GM23338 (cell line): ENCODE data around the gene KIRREL3. TPM values are rescaled to one million over a fixed set of nuclear protein-coding genes. Genes with fewer than 3 reads are reported as not detected.

Source experiments
- ATAC-seq: fragments of 200-7000 bp; cut with Tn5 transposase; 3 replicates; pipeline ENCODE4 v1.9.1; 2020
- DNase-seq: peaks from one replicate; pipeline ENCODE4 v3.0.0-alpha.2; 2015; ENCODE audit warnings: low spot score
- H2AFZ ChIP-seq: fragments of 200-600 bp; sonication (generic); 2 replicates; pipeline ENCODE4 v1.8.0; 2016; ENCODE audit warnings: antibody characterized with exemption, mild to moderate bottlenecking, moderate library complexity
- H3F3A ChIP-seq: fragments of 200-600 bp; sonication (generic); replicated peaks from 2 replicates; pipeline ENCODE4 v1.8.0; 2017; ENCODE audit warnings: antibody characterized with exemption, mixed run types, low read depth
- H3K27ac ChIP-seq: fragments of 200-600 bp; sonication (generic); 2 replicates; pipeline ENCODE4 v1.6.1; 2016; ENCODE audit warnings: low read depth
- H3K27me3 ChIP-seq: fragments of 200-600 bp; sonication (generic); 2 replicates; pipeline ENCODE4 v1.8.0; 2016; ENCODE audit warnings: mild to moderate bottlenecking, mixed run types, moderate library complexity; ENCODE audit not compliant: insufficient read depth
- H3K36me3 ChIP-seq: fragments of 200-600 bp; sonication (generic); 2 replicates; pipeline ENCODE4 v1.8.0; 2016; ENCODE audit warnings: mild to moderate bottlenecking; ENCODE audit not compliant: insufficient read depth
- H3K4me1 ChIP-seq: fragments of 200-600 bp; sonication (generic); 2 replicates; pipeline ENCODE4 v1.8.0; 2016; ENCODE audit warnings: mild to moderate bottlenecking, moderate library complexity; ENCODE audit not compliant: insufficient read depth
- H3K4me2 ChIP-seq: fragments of 200-600 bp; sonication (generic); 2 replicates; pipeline ENCODE4 v1.7.1; 2017; ENCODE audit warnings: mixed run types
- H3K4me3 ChIP-seq: fragments of 200-600 bp; sonication (generic); 2 replicates; pipeline ENCODE4 v1.6.1; 2016; ENCODE audit warnings: mixed run types
- H3K79me2 ChIP-seq: fragments of 200-600 bp; sonication (generic); replicated peaks from 2 replicates; pipeline ENCODE4 v1.8.0; 2017; ENCODE audit warnings: mild to moderate bottlenecking; ENCODE audit not compliant: insufficient read depth
- H3K9me2 ChIP-seq: fragments of 200-600 bp; sonication (generic); 2 replicates; pipeline ENCODE4 v1.8.0; 2017; ENCODE audit not compliant: insufficient read depth
- H4K20me1 ChIP-seq: fragments of 200-600 bp; sonication (generic); replicated peaks from 2 replicates; pipeline ENCODE4 v1.8.0; 2017; ENCODE audit warnings: mild to moderate bottlenecking; ENCODE audit not compliant: insufficient read depth
- H3K27ac Mint-ChIP-seq: 2 replicates; pipeline ENCODE4 v1.8.0; 2020; ENCODE audit warnings: inconsistent platforms, mild to moderate bottlenecking, moderate library complexity, mixed read lengths
- H3K27me3 Mint-ChIP-seq: 3 replicates; pipeline ENCODE4 v1.8.0; 2022; ENCODE audit warnings: low read depth, mild to moderate bottlenecking, moderate library complexity, mixed read lengths, inconsistent platforms; ENCODE audit not compliant: insufficient read depth, poor library complexity
- H3K36me3 Mint-ChIP-seq: 3 replicates; pipeline ENCODE4 v1.8.0; 2021; ENCODE audit warnings: low read depth, mild to moderate bottlenecking, inconsistent platforms, moderate library complexity, mixed read lengths
- H3K4me1 Mint-ChIP-seq: 3 replicates; pipeline ENCODE4 v1.8.0; 2020; ENCODE audit warnings: mild to moderate bottlenecking, inconsistent platforms, mixed read lengths
- H3K4me3 Mint-ChIP-seq: 3 replicates; pipeline ENCODE4 v1.8.0; 2021; ENCODE audit warnings: moderate library complexity, mild to moderate bottlenecking, inconsistent platforms, mixed read lengths
- H3K9me3 Mint-ChIP-seq: 3 replicates; pipeline ENCODE4 v1.8.0; 2020; ENCODE audit warnings: moderate library complexity, mild to moderate bottlenecking, inconsistent platforms, mixed read lengths
- CREB1 ChIP-seq: fragments of 250-450 bp; sonication (Bioruptor Pico); IDR thresholded peaks from 2 replicates; pipeline ENCODE4 v1.5.0; 2020; ENCODE audit warnings: low read depth, mild to moderate bottlenecking, moderate library complexity
- EZH2 ChIP-seq: fragments of 200-600 bp; sonication (generic); IDR thresholded peaks from one replicate; pipeline ENCODE4 v1.8.0; 2017; ENCODE audit warnings: antibody characterized with exemption, mild to moderate bottlenecking, low read depth; ENCODE audit not compliant: unreplicated experiment
- EZH2phosphoT487 ChIP-seq: fragments of 200-600 bp; sonication (generic); IDR thresholded peaks from one replicate; pipeline ENCODE4 v1.8.1; 2018; ENCODE audit warnings: antibody characterized with exemption; ENCODE audit not compliant: unreplicated experiment
- JUNB ChIP-seq: IDR thresholded peaks from one replicate; pipeline ENCODE4 v1.6.1; 2016; ENCODE audit warnings: antibody characterized with exemption; ENCODE audit not compliant: unreplicated experiment
- NANOG ChIP-seq: IDR thresholded peaks from 2 replicates; pipeline ENCODE4 v1.6.1; 2016; ENCODE audit warnings: antibody characterized with exemption, borderline replicate concordance
- POLR2AphosphoS5 ChIP-seq: IDR thresholded peaks from 2 replicates; pipeline ENCODE4 v1.6.1; 2016; ENCODE audit warnings: antibody characterized with exemption, low read depth
- STAT1 ChIP-seq: IDR thresholded peaks from one replicate; pipeline ENCODE4 v1.6.1; 2016; ENCODE audit warnings: antibody characterized with exemption; ENCODE audit not compliant: unreplicated experiment
- ZNF114 ChIP-seq: fragments of 250-450 bp; sonication (Bioruptor Pico); IDR thresholded peaks from 2 replicates; pipeline ENCODE4 v1.5.0; 2020; ENCODE audit warnings: mild to moderate bottlenecking, moderate library complexity
- ZNF331 ChIP-seq: fragments of 250-450 bp; sonication (Bioruptor Pico); IDR thresholded peaks from 2 replicates; pipeline ENCODE4 v1.5.0; 2020; ENCODE audit warnings: low read depth, mild to moderate bottlenecking, moderate library complexity
- polyA plus RNA-seq: library from polyadenylated mRNA; unstranded; fragments of >200 nt; fragmentation: Nextera tagmentation; extraction: Ambion mirVana; gene quantifications from 2 replicates; pipeline ENCODE4 v1.2.1, GENCODE V29; 2016
- total RNA-seq: library from RNA; depleted of rRNA; stranded (reverse); fragments of >200 nt; shearing (Covaris generic); gene quantifications from 2 replicates; pipeline ENCODE4 v1.2.3, GENCODE V29; 2014
- TF ChIP-seq, protein P1 (sequence below): IDR thresholded peaks from 2 replicates; pipeline ENCODE4 v1.6.1; 2016; ENCODE audit warnings: antibody characterized with exemption
- TF ChIP-seq, protein P2 (sequence below): fragments of 250-450 bp; sonication (Bioruptor Pico); IDR thresholded peaks from 2 replicates; pipeline ENCODE4 v1.5.0; 2020; ENCODE audit warnings: mild to moderate bottlenecking, moderate library complexity
- TF ChIP-seq, protein P3 (sequence below): IDR thresholded peaks from one replicate; pipeline ENCODE4 v1.6.1; 2018; ENCODE audit warnings: antibody characterized with exemption; ENCODE audit not compliant: unreplicated experiment
- TF ChIP-seq, protein P4 (sequence below), 2 experiments: fragments of 200-600 bp in 1 of 2; sonication (generic) in 1 of 2; conservative IDR thresholded peaks; 2 replicates each; pipeline versions ENCODE4 v1.5.1 to v1.6.1; 2016 to 2017; ENCODE audit warnings: antibody characterized with exemption in 2 of 2, low read depth in 2 of 2, mild to moderate bottlenecking in 2 of 2, moderate library complexity in 1 of 2

The KIRREL3 gene
- total and polyA plus RNA-seq, 2 experiments from 2014 or later = 0.13 to 1.5 TPM

DNA sequence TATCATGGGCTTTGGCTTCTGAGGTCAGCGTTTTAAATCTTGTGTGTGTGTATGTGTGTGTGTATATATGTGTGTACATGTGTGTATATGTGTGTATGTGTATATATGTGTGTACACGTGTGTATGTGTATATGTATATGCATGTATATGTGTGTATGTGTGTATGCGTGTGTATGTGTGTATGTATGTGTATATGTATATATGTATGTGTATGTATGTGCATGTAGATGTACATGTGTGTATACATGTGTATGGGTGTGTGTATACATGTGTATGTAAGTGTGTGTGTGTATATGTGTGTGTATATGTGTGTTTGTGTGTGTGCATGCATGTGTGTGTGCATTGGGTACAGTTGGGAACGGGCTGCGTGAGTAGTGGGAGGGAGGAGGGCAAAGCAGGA lies 522.1 kb downstream of the KIRREL3 start:
- H3K4me3 Mint-ChIP-seq = no peak overlapping the region
- DNase-seq (no peak), ATAC-seq (no peak)
- no peak overlapping the region for H3K4me2 ChIP-seq
- H3K36me3 Mint-ChIP-seq = no peaks in the 10 kb centered on the region
- H3K27ac ChIP-seq = no peak overlapping the region
- H3K9me2 ChIP-seq = no peaks in the 10 kb centered on the region
- no peaks in the 10 kb centered on the region for H3K36me3 ChIP-seq
- no peak overlapping the region for H3K27ac Mint-ChIP-seq
- no peaks in the 10 kb centered on the region; the same call in 2 of the 3 replicates for H3K9me3 Mint-ChIP-seq
- no peaks in the 10 kb centered on the region for H3F3A ChIP-seq
- no peaks in the 10 kb centered on the region for H4K20me1 ChIP-seq
- no peaks in the 10 kb centered on the region for H3K79me2 ChIP-seq
- H3K4me1 ChIP-seq = no peaks in the 10 kb centered on the region
- TF ChIP-seq STAT1 (no peak), JUNB (no peak), POLR2AphosphoS5 (no peak), NANOG (no peak), EZH2 (no peak), CREB1 (CRISPR knock-in tag) (no peak), ZNF331 (no peak), ZNF114 (no peak), EZH2phosphoT487 (no peak)
- TF ChIP-seq, protein P1, sequence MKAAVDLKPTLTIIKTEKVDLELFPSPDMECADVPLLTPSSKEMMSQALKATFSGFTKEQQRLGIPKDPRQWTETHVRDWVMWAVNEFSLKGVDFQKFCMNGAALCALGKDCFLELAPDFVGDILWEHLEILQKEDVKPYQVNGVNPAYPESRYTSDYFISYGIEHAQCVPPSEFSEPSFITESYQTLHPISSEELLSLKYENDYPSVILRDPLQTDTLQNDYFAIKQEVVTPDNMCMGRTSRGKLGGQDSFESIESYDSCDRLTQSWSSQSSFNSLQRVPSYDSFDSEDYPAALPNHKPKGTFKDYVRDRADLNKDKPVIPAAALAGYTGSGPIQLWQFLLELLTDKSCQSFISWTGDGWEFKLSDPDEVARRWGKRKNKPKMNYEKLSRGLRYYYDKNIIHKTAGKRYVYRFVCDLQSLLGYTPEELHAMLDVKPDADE = no peak
- TF ChIP-seq, protein P2, sequence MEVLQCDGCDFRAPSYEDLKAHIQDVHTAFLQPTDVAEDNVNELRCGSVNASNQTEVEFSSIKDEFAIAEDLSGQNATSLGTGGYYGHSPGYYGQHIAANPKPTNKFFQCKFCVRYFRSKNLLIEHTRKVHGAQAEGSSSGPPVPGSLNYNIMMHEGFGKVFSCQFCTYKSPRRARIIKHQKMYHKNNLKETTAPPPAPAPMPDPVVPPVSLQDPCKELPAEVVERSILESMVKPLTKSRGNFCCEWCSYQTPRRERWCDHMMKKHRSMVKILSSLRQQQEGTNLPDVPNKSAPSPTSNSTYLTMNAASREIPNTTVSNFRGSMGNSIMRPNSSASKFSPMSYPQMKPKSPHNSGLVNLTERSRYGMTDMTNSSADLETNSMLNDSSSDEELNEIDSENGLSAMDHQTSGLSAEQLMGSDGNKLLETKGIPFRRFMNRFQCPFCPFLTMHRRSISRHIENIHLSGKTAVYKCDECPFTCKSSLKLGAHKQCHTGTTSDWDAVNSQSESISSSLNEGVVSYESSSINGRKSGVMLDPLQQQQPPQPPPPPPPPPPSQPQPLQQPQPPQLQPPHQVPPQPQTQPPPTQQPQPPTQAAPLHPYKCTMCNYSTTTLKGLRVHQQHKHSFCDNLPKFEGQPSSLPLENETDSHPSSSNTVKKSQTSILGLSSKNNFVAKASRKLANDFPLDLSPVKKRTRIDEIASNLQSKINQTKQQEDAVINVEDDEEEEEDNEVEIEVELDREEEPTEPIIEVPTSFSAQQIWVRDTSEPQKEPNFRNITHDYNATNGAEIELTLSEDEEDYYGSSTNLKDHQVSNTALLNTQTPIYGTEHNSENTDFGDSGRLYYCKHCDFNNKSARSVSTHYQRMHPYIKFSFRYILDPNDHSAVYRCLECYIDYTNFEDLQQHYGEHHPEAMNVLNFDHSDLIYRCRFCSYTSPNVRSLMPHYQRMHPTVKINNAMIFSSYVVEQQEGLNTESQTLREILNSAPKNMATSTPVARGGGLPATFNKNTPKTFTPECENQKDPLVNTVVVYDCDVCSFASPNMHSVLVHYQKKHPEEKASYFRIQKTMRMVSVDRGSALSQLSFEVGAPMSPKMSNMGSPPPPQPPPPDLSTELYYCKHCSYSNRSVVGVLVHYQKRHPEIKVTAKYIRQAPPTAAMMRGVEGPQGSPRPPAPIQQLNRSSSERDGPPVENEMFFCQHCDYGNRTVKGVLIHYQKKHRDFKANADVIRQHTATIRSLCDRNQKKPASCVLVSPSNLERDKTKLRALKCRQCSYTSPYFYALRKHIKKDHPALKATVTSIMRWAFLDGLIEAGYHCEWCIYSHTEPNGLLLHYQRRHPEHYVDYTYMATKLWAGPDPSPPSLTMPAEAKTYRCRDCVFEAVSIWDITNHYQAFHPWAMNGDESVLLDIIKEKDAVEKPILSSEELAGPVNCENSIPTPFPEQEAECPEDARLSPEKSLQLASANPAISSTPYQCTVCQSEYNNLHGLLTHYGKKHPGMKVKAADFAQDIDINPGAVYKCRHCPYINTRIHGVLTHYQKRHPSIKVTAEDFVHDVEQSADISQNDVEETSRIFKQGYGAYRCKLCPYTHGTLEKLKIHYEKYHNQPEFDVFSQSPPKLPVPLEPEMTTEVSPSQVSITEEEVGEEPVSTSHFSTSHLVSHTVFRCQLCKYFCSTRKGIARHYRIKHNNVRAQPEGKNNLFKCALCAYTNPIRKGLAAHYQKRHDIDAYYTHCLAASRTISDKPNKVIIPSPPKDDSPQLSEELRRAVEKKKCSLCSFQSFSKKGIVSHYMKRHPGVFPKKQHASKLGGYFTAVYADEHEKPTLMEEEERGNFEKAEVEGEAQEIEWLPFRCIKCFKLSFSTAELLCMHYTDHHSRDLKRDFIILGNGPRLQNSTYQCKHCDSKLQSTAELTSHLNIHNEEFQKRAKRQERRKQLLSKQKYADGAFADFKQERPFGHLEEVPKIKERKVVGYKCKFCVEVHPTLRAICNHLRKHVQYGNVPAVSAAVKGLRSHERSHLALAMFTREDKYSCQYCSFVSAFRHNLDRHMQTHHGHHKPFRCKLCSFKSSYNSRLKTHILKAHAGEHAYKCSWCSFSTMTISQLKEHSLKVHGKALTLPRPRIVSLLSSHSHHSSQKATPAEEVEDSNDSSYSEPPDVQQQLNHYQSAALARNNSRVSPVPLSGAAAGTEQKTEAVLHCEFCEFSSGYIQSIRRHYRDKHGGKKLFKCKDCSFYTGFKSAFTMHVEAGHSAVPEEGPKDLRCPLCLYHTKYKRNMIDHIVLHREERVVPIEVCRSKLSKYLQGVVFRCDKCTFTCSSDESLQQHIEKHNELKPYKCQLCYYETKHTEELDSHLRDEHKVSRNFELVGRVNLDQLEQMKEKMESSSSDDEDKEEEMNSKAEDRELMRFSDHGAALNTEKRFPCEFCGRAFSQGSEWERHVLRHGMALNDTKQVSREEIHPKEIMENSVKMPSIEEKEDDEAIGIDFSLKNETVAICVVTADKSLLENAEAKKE (CRISPR knock-in tag) = no peak
- TF ChIP-seq, protein P3, sequence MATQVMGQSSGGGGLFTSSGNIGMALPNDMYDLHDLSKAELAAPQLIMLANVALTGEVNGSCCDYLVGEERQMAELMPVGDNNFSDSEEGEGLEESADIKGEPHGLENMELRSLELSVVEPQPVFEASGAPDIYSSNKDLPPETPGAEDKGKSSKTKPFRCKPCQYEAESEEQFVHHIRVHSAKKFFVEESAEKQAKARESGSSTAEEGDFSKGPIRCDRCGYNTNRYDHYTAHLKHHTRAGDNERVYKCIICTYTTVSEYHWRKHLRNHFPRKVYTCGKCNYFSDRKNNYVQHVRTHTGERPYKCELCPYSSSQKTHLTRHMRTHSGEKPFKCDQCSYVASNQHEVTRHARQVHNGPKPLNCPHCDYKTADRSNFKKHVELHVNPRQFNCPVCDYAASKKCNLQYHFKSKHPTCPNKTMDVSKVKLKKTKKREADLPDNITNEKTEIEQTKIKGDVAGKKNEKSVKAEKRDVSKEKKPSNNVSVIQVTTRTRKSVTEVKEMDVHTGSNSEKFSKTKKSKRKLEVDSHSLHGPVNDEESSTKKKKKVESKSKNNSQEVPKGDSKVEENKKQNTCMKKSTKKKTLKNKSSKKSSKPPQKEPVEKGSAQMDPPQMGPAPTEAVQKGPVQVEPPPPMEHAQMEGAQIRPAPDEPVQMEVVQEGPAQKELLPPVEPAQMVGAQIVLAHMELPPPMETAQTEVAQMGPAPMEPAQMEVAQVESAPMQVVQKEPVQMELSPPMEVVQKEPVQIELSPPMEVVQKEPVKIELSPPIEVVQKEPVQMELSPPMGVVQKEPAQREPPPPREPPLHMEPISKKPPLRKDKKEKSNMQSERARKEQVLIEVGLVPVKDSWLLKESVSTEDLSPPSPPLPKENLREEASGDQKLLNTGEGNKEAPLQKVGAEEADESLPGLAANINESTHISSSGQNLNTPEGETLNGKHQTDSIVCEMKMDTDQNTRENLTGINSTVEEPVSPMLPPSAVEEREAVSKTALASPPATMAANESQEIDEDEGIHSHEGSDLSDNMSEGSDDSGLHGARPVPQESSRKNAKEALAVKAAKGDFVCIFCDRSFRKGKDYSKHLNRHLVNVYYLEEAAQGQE = no peak
- TF ChIP-seq, protein P4, sequence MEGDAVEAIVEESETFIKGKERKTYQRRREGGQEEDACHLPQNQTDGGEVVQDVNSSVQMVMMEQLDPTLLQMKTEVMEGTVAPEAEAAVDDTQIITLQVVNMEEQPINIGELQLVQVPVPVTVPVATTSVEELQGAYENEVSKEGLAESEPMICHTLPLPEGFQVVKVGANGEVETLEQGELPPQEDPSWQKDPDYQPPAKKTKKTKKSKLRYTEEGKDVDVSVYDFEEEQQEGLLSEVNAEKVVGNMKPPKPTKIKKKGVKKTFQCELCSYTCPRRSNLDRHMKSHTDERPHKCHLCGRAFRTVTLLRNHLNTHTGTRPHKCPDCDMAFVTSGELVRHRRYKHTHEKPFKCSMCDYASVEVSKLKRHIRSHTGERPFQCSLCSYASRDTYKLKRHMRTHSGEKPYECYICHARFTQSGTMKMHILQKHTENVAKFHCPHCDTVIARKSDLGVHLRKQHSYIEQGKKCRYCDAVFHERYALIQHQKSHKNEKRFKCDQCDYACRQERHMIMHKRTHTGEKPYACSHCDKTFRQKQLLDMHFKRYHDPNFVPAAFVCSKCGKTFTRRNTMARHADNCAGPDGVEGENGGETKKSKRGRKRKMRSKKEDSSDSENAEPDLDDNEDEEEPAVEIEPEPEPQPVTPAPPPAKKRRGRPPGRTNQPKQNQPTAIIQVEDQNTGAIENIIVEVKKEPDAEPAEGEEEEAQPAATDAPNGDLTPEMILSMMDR (conservative IDR thresholded peaks at IDR 0.05; ENCODE audit: low read depth in 2 of 2) = no peak
- H2AFZ ChIP-seq = no peak overlapping the region
- no peak overlapping the region for H3K4me3 ChIP-seq
- peaks cover 11% of the 10 kb centered on the region for H3K4me1 Mint-ChIP-seq
- H3K27me3 ChIP-seq = no peaks in the 10 kb centered on the region; the same call in 1 of the 2 replicates
- peaks cover 14% of the 10 kb centered on the region for H3K27me3 Mint-ChIP-seq
